ENCODE results near the gene PRAMEF18. TPM values are rescaled to one million over a fixed set of nuclear protein-coding genes. Genes with fewer than 3 reads are reported as not detected.
"Not testable (repeated sequence)": the region's sequence is repeated elsewhere in the genome, so short reads cannot be mapped to it uniquely, and the experiment has no call there.

The PRAMEF18 gene
- total and polyA plus RNA-seq, 7 donors, result not detected

DNA sequence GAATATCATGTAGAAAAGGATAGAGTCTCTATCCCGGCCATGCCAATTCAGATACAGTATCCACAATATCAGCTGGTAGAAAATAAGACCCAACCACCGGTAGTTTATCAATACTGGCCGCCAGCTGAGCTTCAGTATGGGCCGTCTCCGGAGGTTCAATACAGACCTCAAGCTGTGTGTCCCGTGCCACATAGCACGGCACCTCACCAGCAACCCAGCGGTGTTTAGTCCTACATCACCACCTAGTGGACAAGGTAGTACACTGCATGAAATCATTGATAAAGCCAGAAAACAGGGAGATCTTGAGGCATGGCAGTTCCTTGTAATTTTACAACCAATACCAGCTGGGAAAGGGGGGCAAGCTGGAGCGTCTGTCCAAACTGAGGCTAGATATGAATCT is 17.2 kb downstream of the PRAMEF18 start:
- H3K4me3 ChIP-seq; H3K9me3 ChIP-seq; ATAC-seq; H3K4me1 ChIP-seq; DNase-seq; H3K27me3 ChIP-seq (ENCODE audit: insufficient read depth in 3 of 3, low read length in 2 of 3); H3K27ac ChIP-seq; H3K36me3 ChIP-seq (ENCODE audit: insufficient read depth in 1 of 2, low read depth in 1 of 2); intact Hi-C loops (cut with DNase I): not testable (repeated sequence)
- WGBS, 3 donors, result no CpG with 5 or more reads among the region's 9 CpGs

DNA sequence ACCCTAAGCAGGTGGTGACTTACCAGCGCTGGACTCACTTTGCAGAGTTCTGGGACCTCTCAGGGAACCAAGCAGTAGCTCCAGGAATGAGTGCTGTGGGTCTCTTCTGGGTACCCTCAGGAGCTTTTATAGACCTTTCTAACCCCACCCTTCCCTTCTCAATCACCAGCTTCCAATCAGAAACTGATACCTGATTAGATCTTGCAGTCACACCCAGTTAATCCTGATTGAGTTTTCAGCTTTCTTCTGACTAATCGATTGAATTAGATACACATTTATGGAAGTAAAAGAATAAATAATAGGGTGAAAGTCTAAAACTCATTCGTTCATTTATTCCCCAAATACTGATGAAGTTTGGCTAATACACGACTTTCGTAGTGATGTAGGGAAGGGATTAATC is 24.6 kb downstream of the PRAMEF18 start, which contains the start of gene PRAMEF13:
PRAMEF13 (minus strand) TSS at position 101 of the 400 bp plus-strand sequence. CDS start 1,820 bp downstream, outside the sequence.
- H3K27ac ChIP-seq; ATAC-seq; H3K36me3 ChIP-seq (ENCODE audit: insufficient read depth in 1 of 2, low read depth in 1 of 2); H3K4me1 ChIP-seq; DNase-seq; intact Hi-C loops (cut with DNase I); H3K4me3 ChIP-seq; H3K27me3 ChIP-seq (ENCODE audit: insufficient read depth in 3 of 3, low read length in 2 of 3); H3K9me3 ChIP-seq: not testable (repeated sequence)
- WGBS, 3 donors, result 100% methylated on average over 1 of the region's 5 CpGs; no CpG with 5 or more reads in 2 of the 3 donors

Other genes starting within 250 kb of the PRAMEF18 start
- gene PRAMEF27, start 169.6 kb downstream of the PRAMEF18 start, total RNA-seq, result not detected
- not detected for gene PRAMEF27, start 169.6 kb downstream of the PRAMEF18 start, polyA plus RNA-seq
- gene HNRNPCL3, start 165.4 kb downstream of the PRAMEF18 start, total RNA-seq, result not detected
- not detected for gene HNRNPCL3, start 165.4 kb downstream of the PRAMEF18 start, polyA plus RNA-seq
- not detected for gene PRAMEF25, start 155.4 kb downstream of the PRAMEF18 start, total RNA-seq
- not detected for gene PRAMEF25, start 155.4 kb downstream of the PRAMEF18 start, polyA plus RNA-seq
- gene HNRNPCL2, start 109.3 kb downstream of the PRAMEF18 start, total RNA-seq, result not detected
- not detected for gene HNRNPCL2, start 109.3 kb downstream of the PRAMEF18 start, polyA plus RNA-seq
- not detected for gene PRAMEF26, start 70.1 kb downstream of the PRAMEF18 start, total RNA-seq
- not detected for gene PRAMEF26, start 70.1 kb downstream of the PRAMEF18 start, polyA plus RNA-seq
- not detected for gene HNRNPCL4, start 60.5 kb downstream of the PRAMEF18 start, total RNA-seq
- not detected for gene HNRNPCL4, start 60.5 kb downstream of the PRAMEF18 start, polyA plus RNA-seq
- not detected for gene PRAMEF9, start 54.3 kb downstream of the PRAMEF18 start, total RNA-seq
- gene PRAMEF9, start 54.3 kb downstream of the PRAMEF18 start, polyA plus RNA-seq, result not detected
- not detected for gene PRAMEF13, start 24.7 kb downstream of the PRAMEF18 start, total RNA-seq
- gene PRAMEF13, start 24.7 kb downstream of the PRAMEF18 start, polyA plus RNA-seq, result not detected
- gene PRAMEF5, start 28.0 kb upstream of the PRAMEF18 start, total RNA-seq, result not detected
- not detected for gene PRAMEF5, start 28.0 kb upstream of the PRAMEF18 start, polyA plus RNA-seq
- gene PRAMEF8, start 59.0 kb upstream of the PRAMEF18 start, total RNA-seq, result not detected
- not detected for gene PRAMEF8, start 59.0 kb upstream of the PRAMEF18 start, polyA plus RNA-seq
- gene PRAMEF33, start 77.4 kb upstream of the PRAMEF18 start, total RNA-seq, result not detected
- gene PRAMEF33, start 77.4 kb upstream of the PRAMEF18 start, polyA plus RNA-seq, result not detected
- gene PRAMEF15, start 89.4 kb upstream of the PRAMEF18 start, total RNA-seq, result not detected
- gene PRAMEF15, start 89.4 kb upstream of the PRAMEF18 start, polyA plus RNA-seq, result not detected
- not detected for gene PRAMEF14, start 121.0 kb upstream of the PRAMEF18 start, total RNA-seq
- gene PRAMEF14, start 121.0 kb upstream of the PRAMEF18 start, polyA plus RNA-seq, result not detected
- gene PRAMEF19, start 145.8 kb upstream of the PRAMEF18 start, total RNA-seq, result not detected
- gene PRAMEF19, start 145.8 kb upstream of the PRAMEF18 start, polyA plus RNA-seq, result not detected
- gene PRAMEF17, start 163.5 kb upstream of the PRAMEF18 start, total RNA-seq, result not detected
- gene PRAMEF17, start 163.5 kb upstream of the PRAMEF18 start, polyA plus RNA-seq, result not detected
- not detected for gene PRAMEF20, start 184.3 kb upstream of the PRAMEF18 start, total RNA-seq
- gene PRAMEF20, start 184.3 kb upstream of the PRAMEF18 start, polyA plus RNA-seq, result not detected

All from psoas muscle (tissue), 8 donors.